HG03097 (cell line): ENCODE results near the gene IGBP1.
"Not testable (repeated sequence)": the region's sequence is repeated elsewhere in the genome, so short reads cannot be mapped to it uniquely, and the experiment has no call there.

Experiments
- ATAC-seq: cut with Tn5 transposase; IDR thresholded peaks from one replicate; pipeline ENCODE4 v1.9.1; 2021; ENCODE audit not compliant: unreplicated experiment, low FRiP score

IGBP1 gene

GRCh38 chrX:70166601-70167590, 33.6 kb downstream of the IGBP1 start:
- no peak for ATAC-seq

GRCh38 chrX:70168238-70169188, 35.3 kb downstream of the IGBP1 start:
- ATAC-seq: no peak

- ATAC-seq: no peak
These were observed 36.0 kb downstream of the IGBP1 start for GRCh38 chrX:70169281-70169680.

GRCh38 chrX:70171624-70172023, 38.4 kb downstream of the IGBP1 start:
- no peak for ATAC-seq

GRCh38 chrX:70172221-70172620, 39.0 kb downstream of the IGBP1 start:
- no peak for ATAC-seq

- no peak for ATAC-seq
These were observed 39.7 kb downstream of the IGBP1 start for GRCh38 chrX:70172964-70173363.

- ATAC-seq: no peak
These were observed 41.5 kb downstream of the IGBP1 start for GRCh38 chrX:70174754-70175153.

- ATAC-seq: no peak
These were observed 42.1 kb downstream of the IGBP1 start for GRCh38 chrX:70175338-70175737.

GRCh38 chrX:70176938-70177533, 43.8 kb downstream of the IGBP1 start, which contains the start of gene DGAT2L6:
DGAT2L6 (plus strand) TSS chrX:70177483; CDS start chrX:70177583, 100 bp downstream.
- ATAC-seq: no peak

DNA sequence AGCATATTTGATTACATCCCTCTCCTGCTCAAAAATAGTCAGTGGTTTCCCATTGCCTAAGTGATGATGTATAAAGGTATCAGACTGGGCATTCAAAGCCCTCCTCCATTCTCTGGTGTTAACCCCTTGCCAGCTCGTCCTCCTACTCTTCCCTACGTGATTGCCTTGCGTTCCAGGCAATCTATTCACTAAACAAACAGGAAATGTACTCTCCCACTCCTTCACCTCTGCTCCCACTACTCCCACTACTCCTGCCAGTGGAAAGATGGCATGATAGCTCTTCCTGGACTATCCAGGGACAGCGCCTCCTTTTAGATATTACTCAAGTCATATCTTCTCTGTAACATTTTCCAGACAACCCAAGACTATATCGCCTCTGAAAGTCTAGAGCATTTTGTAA, 49.8 kb downstream of the IGBP1 start:
- ATAC-seq: no peak

- no peak for ATAC-seq
These were observed 57.0 kb downstream of the IGBP1 start for GRCh38 chrX:70190225-70190624.

- ATAC-seq: peak; percentile 77
These were observed 63.9 kb downstream of the IGBP1 start for GRCh38 chrX:70196961-70197720.

GRCh38 chrX:70201732-70202131, 68.5 kb downstream of the IGBP1 start:
- ATAC-seq: no peak

DNA sequence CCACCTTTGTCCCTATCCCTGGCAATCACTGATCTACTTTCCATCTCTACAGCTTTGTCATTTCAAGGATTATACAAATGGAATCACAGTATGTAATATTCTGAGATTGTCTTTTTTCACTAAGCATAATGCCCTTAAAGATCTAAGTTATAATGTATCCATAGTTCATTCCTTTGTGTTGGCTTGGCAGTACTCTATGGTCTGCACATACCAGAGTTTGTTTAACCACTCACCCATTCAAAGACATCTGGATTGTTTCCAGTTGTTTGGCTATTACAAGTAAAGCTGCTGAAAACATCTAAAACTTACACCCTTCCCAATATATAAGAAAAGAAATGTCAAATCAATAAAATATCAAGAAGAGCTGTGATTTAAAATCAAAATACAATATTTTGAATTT, 75.2 kb downstream of the IGBP1 start:
- no peak for ATAC-seq

DNA sequence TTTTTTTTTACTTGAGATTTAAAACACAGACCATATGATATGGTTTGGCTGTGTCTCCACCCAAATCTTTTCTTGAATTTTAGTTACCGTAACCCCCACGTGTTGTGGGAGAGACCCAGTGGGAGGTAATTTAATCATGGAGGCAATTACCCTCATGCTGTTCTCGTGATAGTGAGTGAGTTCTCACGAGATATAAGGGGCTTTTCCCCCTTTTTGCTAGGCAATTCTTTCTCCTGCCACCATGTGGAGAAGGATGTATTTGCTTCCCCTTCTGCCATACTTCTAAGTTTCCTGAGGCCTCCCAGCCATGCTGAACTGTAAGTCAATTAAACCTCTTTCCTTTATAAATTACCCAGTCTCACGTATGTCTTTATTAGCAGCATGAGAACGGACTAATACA, 76.3 kb downstream of the IGBP1 start:
- not testable (repeated sequence) for ATAC-seq
